Endothelial cell of umbilical vein (primary cell): ENCODE data around the gene PRKAG1. TPM values are rescaled to one million over a fixed set of nuclear protein-coding genes. Genes with fewer than 3 reads are reported as not detected.
"Not testable (repeated sequence)": the region's sequence is repeated elsewhere in the genome, so short reads cannot be mapped to it uniquely, and the experiment has no call there.

ENCODE experiments used
- BruUV-seq: library from RNA; stranded (reverse); fragments of 400-500 nt; replicated peaks from 2 replicates; lab custom pipeline; 2021; lab: Mats Ljungman, UMichigan
- CTCF ChIA-PET: fragments of 300-600, 350-600 bp; sonication (Branson Sonifier 250); formaldehyde crosslinking; loops from one replicate; lab custom pipeline; 2021; ENCODE audit warnings: antibody characterized with exemption, inconsistent platforms; lab: Charles Lee
- POLR2A ChIA-PET: fragments of 300-600, 350-600 bp; sonication (Branson Sonifier 250); formaldehyde crosslinking; loops from one replicate; lab custom pipeline; 2021; ENCODE audit warnings: antibody characterized with exemption, inconsistent platforms; lab: Charles Lee
- DNase-seq: peaks from one replicate; pipeline ENCODE4 v3.0.0-alpha.2; 2011; ENCODE audit warnings: low read depth, low spot score
- FAIRE-seq: peaks from 2 replicates; lab custom pipeline; 2011; peaks lifted over from hg19 to GRCh38; lab: Jason Lieb, UNC
- H2AFZ ChIP-seq: 2 replicates; pipeline ENCODE4 v1.6.0; 2012; ENCODE audit warnings: low read depth, low read length, control low read depth, inconsistent platforms
- H3K27ac ChIP-seq: 2 replicates; pipeline ENCODE4 v1.5.1; 2011; ENCODE audit warnings: low read depth, mild to moderate bottlenecking, control low read depth, low read length, moderate library complexity; ENCODE audit not compliant: insufficient read depth
- H3K27me3 ChIP-seq, 2 experiments: 2 replicates each; pipeline versions ENCODE4 v1.6.0 to v1.6.1; 2011; ENCODE audit warnings: low read length in 2 of 2, mixed read lengths in 1 of 2; ENCODE audit not compliant: control insufficient read depth in 2 of 2, insufficient read depth in 2 of 2
- H3K36me3 ChIP-seq, 2 experiments: 2 replicates in 1 of 2; 3 replicates in 1 of 2; pipeline ENCODE4 v1.5.1; 2011; ENCODE audit warnings: low read length in 2 of 2, mild to moderate bottlenecking in 1 of 2, moderate library complexity in 1 of 2; ENCODE audit not compliant: control insufficient read depth in 2 of 2, insufficient read depth in 2 of 2; ENCODE audit errors: extremely low read depth in 1 of 2
- H3K4me1 ChIP-seq: 3 replicates; pipeline ENCODE4 v1.5.1; 2011; ENCODE audit warnings: mild to moderate bottlenecking, low read length; ENCODE audit not compliant: control insufficient read depth, insufficient read depth; ENCODE audit errors: extremely low read depth
- H3K4me2 ChIP-seq: 2 replicates; pipeline ENCODE4 v1.6.1; 2011; ENCODE audit warnings: low read length, control low read depth, mixed read lengths; ENCODE audit not compliant: insufficient read depth
- H3K4me3 ChIP-seq, 3 experiments: fragments of 200-600 bp in 1 of 3; sonication (generic), shearing (Covaris generic) in 1 of 3; replicated peaks in 1 of 3; 2 replicates each; pipeline ENCODE4 v1.5.1; 2011 to 2016; ENCODE audit warnings: control low read depth in 3 of 3, low read length in 3 of 3, mild to moderate bottlenecking in 2 of 3, inconsistent platforms in 1 of 3, low read depth in 1 of 3, moderate library complexity in 1 of 3; ENCODE audit not compliant: insufficient read depth in 1 of 3
- H3K79me2 ChIP-seq: 2 replicates; pipeline ENCODE4 v1.6.0; 2012; ENCODE audit warnings: low read length, inconsistent platforms; ENCODE audit not compliant: control insufficient read depth, insufficient read depth
- H3K9ac ChIP-seq: replicated peaks from 2 replicates; pipeline ENCODE3; 2011; ENCODE audit warnings: low read length, control low read depth; ENCODE audit not compliant: insufficient read depth; ENCODE audit errors: extremely low read depth
- H3K9me1 ChIP-seq: replicated peaks from 3 replicates; pipeline ENCODE4 v1.6.0; 2011; ENCODE audit warnings: mild to moderate bottlenecking, low read length; ENCODE audit not compliant: control insufficient read depth, insufficient read depth; ENCODE audit errors: extremely low read depth
- H3K9me3 ChIP-seq: replicated peaks from 2 replicates; pipeline ENCODE4 v1.5.1; 2012; ENCODE audit warnings: low read length, inconsistent platforms; ENCODE audit not compliant: control insufficient read depth, insufficient read depth
- H4K20me1 ChIP-seq: replicated peaks from 2 replicates; pipeline ENCODE3; 2011; ENCODE audit warnings: mild to moderate bottlenecking, low read length; ENCODE audit not compliant: control insufficient read depth, insufficient read depth; ENCODE audit errors: extremely low read depth
- EZH2 ChIP-seq: IDR thresholded peaks from 2 replicates; pipeline ENCODE4 v1.6.1; 2012; ENCODE audit warnings: borderline replicate concordance, low read depth, mild to moderate bottlenecking, moderate library complexity, low read length, inconsistent platforms; ENCODE audit not compliant: severe bottlenecking
- FOS ChIP-seq: IDR thresholded peaks from 2 replicates; pipeline ENCODE4 v1.6.1; 2011; ENCODE audit warnings: mild to moderate bottlenecking, low read length, moderate library complexity, borderline replicate concordance; ENCODE audit not compliant: insufficient read depth
- GATA2 ChIP-seq: IDR thresholded peaks from 2 replicates; pipeline ENCODE4 v1.7.0; 2011; ENCODE audit warnings: low read depth, mild to moderate bottlenecking, moderate library complexity, mixed read lengths, low read length; ENCODE audit not compliant: insufficient read length, insufficient read depth
- JUN ChIP-seq: IDR thresholded peaks from 2 replicates; pipeline ENCODE4 v1.6.1; 2011; ENCODE audit warnings: borderline replicate concordance, low read depth; ENCODE audit not compliant: insufficient read length, insufficient read depth
- MYC ChIP-seq: IDR thresholded peaks from one replicate; pipeline ENCODE4 v1.6.1; 2011; ENCODE audit warnings: mild to moderate bottlenecking, low read depth, low read length
- POLR2A ChIP-seq: IDR thresholded peaks from 2 replicates; pipeline ENCODE4 v1.6.1; 2012; ENCODE audit warnings: low read depth, mild to moderate bottlenecking, control low read depth, low read length
- POLR2AphosphoS5 ChIP-seq: IDR thresholded peaks from 2 replicates; pipeline ENCODE4 v1.6.1; 2012; ENCODE audit warnings: low read depth, mild to moderate bottlenecking, control low read depth, low read length, moderate library complexity; ENCODE audit not compliant: insufficient read depth
- dilution Hi-C: fragments of 300-500 bp; cut with MboI; formaldehyde crosslinking; loops from one replicate; pipeline ENCODE4 v1.15.0; 2019; ENCODE audit warnings: low sequenced_read_pairs; ENCODE audit not compliant: extremely low pct_ligation_motif_present
- intact Hi-C: fragments of 100-400 bp; cut with micrococcal nuclease; formaldehyde crosslinking; loops from one replicate; pipeline ENCODE4 v1.10.0; 2022
- polyA plus RNA-seq, 4 experiments: library from polyadenylated mRNA; depleted of rRNA in 3 of 4; stranded (reverse) in 3 of 4; unstranded in 1 of 4; fragments of >200 nt; gene quantifications; 2 replicates each; pipeline versions ENCODE4 v1.2.1 to v1.2.3, GENCODE V29; 2011 to 2012; ENCODE audit warnings: missing spikeins in 1 of 4
- total RNA-seq: library from RNA; stranded (reverse); gene quantifications from 2 replicates; pipeline ENCODE4 v1.2.3, GENCODE V29; 2021
- TF ChIP-seq, protein P1 (sequence below), 2 donors: IDR thresholded peaks; 1 replicate in 1 of 2; 2 replicates in 1 of 2; pipeline ENCODE4 v1.5.1; 2011; ENCODE audit warnings: low read length in 2 of 2, mild to moderate bottlenecking in 2 of 2, moderate library complexity in 2 of 2, control low read depth in 1 of 2, inconsistent platforms in 1 of 2, low read depth in 1 of 2; ENCODE audit not compliant: insufficient read depth in 1 of 2; ENCODE audit errors: extremely low read depth in 1 of 2

The PRKAG1 gene
- total and polyA plus RNA-seq, 2 donors (not counting 3 experiments of a cell fraction or from before 2014, with no cell fraction given): 52.1 to 54.9 TPM

- POLR2A ChIA-PET: interaction anchor here (1.4 kb wide), 1 partner anchor 67 kb away, joined by 4 read pairs; the partner anchor contains the start of gene TUBA1B
- FAIRE-seq (no peak), DNase-seq (no peak)
- dilution Hi-C loops (no loop called here), intact Hi-C loops (loop anchor here (1.0 kb wide), 5 partner anchors 29 to 171 kb away; no protein-coding TSS in a partner anchor)
- TF ChIP-seq MYC (no peak), POLR2A (no peak), EZH2 (no peak), GATA2 (no peak), POLR2AphosphoS5 (no peak), JUN (no peak), FOS (no peak)
- TF ChIP-seq, protein P1, sequence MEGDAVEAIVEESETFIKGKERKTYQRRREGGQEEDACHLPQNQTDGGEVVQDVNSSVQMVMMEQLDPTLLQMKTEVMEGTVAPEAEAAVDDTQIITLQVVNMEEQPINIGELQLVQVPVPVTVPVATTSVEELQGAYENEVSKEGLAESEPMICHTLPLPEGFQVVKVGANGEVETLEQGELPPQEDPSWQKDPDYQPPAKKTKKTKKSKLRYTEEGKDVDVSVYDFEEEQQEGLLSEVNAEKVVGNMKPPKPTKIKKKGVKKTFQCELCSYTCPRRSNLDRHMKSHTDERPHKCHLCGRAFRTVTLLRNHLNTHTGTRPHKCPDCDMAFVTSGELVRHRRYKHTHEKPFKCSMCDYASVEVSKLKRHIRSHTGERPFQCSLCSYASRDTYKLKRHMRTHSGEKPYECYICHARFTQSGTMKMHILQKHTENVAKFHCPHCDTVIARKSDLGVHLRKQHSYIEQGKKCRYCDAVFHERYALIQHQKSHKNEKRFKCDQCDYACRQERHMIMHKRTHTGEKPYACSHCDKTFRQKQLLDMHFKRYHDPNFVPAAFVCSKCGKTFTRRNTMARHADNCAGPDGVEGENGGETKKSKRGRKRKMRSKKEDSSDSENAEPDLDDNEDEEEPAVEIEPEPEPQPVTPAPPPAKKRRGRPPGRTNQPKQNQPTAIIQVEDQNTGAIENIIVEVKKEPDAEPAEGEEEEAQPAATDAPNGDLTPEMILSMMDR (IDR thresholded peaks at IDR 0.05; ENCODE audit: extremely low read depth in 1 of 2, insufficient read depth in 1 of 2, low read depth in 1 of 2, low read length in 2 of 2): no peak
- H3K9ac ChIP-seq: no peak overlapping the region
- peaks cover 13% of the 10 kb centered on the region for H3K4me1 ChIP-seq
- H2AFZ ChIP-seq: no peak overlapping the region
- no peak overlapping the region for H3K4me2 ChIP-seq
- H3K79me2 ChIP-seq: peaks cover 11% of the 10 kb centered on the region
- H3K9me1 ChIP-seq: no peaks in the 10 kb centered on the region
- H4K20me1 ChIP-seq: no peaks in the 10 kb centered on the region
- no peaks in the 10 kb centered on the region for H3K36me3 ChIP-seq
- no TSS peak for BruUV-seq
- H3K4me3 ChIP-seq: no peak overlapping the region
- CTCF ChIA-PET: interaction anchor here (0.8 to 6.8 kb wide), 27 partner anchors 8 to 224 kb away, joined by 3 to 197 read pairs (median 5); partner anchors contain the start of genes DHH, LMBR1L, TUBA1A and TUBA1B
- no peaks in the 10 kb centered on the region for H3K27me3 ChIP-seq
- no peaks in the 10 kb centered on the region for H3K9me3 ChIP-seq
- H3K27ac ChIP-seq: no peak overlapping the region
Observed at GRCh38 chr12:49064767-49065152, 46.2 kb upstream of the PRKAG1 start.

GRCh38 chr12:49061916-49062315, 43.3 kb upstream of the PRKAG1 start:
- H3K9me3 ChIP-seq, H3K4me2 ChIP-seq, H3K9ac ChIP-seq, H3K27ac ChIP-seq, H3K4me3 ChIP-seq, DNase-seq, FAIRE-seq, H3K27me3 ChIP-seq, dilution Hi-C loops, H3K9me1 ChIP-seq, H3K36me3 ChIP-seq, H4K20me1 ChIP-seq, BruUV-seq, H2AFZ ChIP-seq: not testable (repeated sequence)
- ChIA-PET CTCF (interaction anchor here (0.9 to 6.8 kb wide), 3 partner anchors 26 to 59 kb away, joined by 3 to 197 read pairs (median 179); partner anchors contain the start of gene DHH), POLR2A (interaction anchor here (0.6 kb wide), 1 partner anchor 11 kb away, joined by 10 read pairs; no protein-coding TSS in a partner anchor)
- Histone ChIP-seq H3K79me2 (peaks cover 40% of the 10 kb centered on the region), H3K4me1 (peaks cover 24% of the 10 kb centered on the region)
- intact Hi-C loops: loop anchor here (2.0 kb wide), 1 partner anchor 43 kb away; the partner anchor contains the start of gene PRKAG1
